ENCODE measurements around the gene STX3. TPM values are rescaled to one million over a fixed set of nuclear protein-coding genes. Genes with fewer than 3 reads are reported as not detected.

Gene STX3
- total and polyA plus RNA-seq, 2 of the 4 experiments (the other 2 are of a cell fraction): 5.0 to 5.4 TPM

DNA sequence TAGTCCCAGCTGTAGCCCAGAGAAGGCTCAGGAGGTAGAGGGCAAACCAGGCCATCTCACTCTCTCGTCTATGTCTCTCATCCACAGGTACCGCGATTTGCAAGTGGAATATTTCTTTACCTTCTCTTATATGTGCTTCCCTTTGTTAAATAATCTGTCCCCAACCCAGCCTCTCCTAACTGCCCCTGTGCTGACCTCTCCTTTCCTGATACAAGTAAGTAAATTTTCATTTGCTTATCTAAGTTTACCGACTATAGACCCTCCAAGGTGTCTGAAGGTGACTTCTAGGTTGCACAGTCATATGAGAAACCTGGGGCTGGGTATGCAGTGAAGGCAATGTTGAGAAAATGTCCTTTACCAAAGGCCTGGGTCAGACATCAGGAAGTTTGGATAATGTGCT is 90.2 kb downstream of the STX3 start, which contains the start of gene CBLIF:
Gene CBLIF (minus strand): TSS at position 101 of the 400 bp plus-strand sequence. CDS start 46 bp downstream, at position 55.
- no peak within 1 kb of the TSS for H3K18ac ChIP-seq (ENCODE audit: low read depth, low read length)
- no peak within 1 kb of the TSS for H2AK5ac ChIP-seq (ENCODE audit: low read depth, low read length)
- BruUV-seq (replicated peaks): no TSS peak
- no peak within 1 kb of the TSS for H3K4me2 ChIP-seq (ENCODE audit: low read depth, low read length)
- no peak within 1 kb of the TSS for H4K8ac ChIP-seq (ENCODE audit: low read depth in 2 of 2, low read length in 2 of 2)
- no peak within 1 kb of the TSS for H2AFZ ChIP-seq (replicated peaks; ENCODE audit: low read length, poor library complexity)
- H3K4ac ChIP-seq (ENCODE audit: low read depth, low read length): no peak within 1 kb of the TSS
- 78% methylated on average over 3 of the region's 4 CpGs; no CpG with 5 or more reads in 1 of the 2 experiments for WGBS, 2 experiments (ENCODE audit: extremely low coverage in 2 of 2, insufficient read length in 1 of 2)
- H3K9me1 ChIP-seq (ENCODE audit: insufficient read depth, low read length): no peaks in the 10 kb centered on the region
- no peak within 1 kb of the TSS for H3K9ac ChIP-seq (ENCODE audit: low read depth, low read length)
- H3K4me3 ChIP-seq (ENCODE audit: insufficient read depth, low read depth, low read length): no peak within 1 kb of the TSS
- TF ChIP-seq MAZ (IDR thresholded peaks at IDR 0.05; ENCODE audit: borderline replicate concordance, low read depth, low read length) (no peak), CHD1 (IDR thresholded peaks at IDR 0.05; ENCODE audit: low read depth, low read length) (no peak), RFX5 (IDR thresholded peaks at IDR 0.05; ENCODE audit: low read depth, low read length) (no peak), FOS (IDR thresholded peaks at IDR 0.05; ENCODE audit: low read depth, low read length) (no peak), MAFK (IDR thresholded peaks at IDR 0.05; ENCODE audit: low read depth, low read length) (no peak), MXI1 (IDR thresholded peaks at IDR 0.05; ENCODE audit: borderline replicate concordance, low read depth, low read length) (no peak), POLR2A (IDR thresholded peaks at IDR 0.05; ENCODE audit: low read depth, low read length) (no peak), RAD21 (IDR thresholded peaks at IDR 0.05; ENCODE audit: low read length) (no peak), SMC3 (IDR thresholded peaks at IDR 0.05; ENCODE audit: low read depth, low read length) (no peak), BHLHE40 (IDR thresholded peaks at IDR 0.05; ENCODE audit: low read depth, low read length) (no peak), NFE2L2 (IDR thresholded peaks at IDR 0.05; ENCODE audit: low read depth, low read length) (no peak), CEBPB (IDR thresholded peaks at IDR 0.05; ENCODE audit: low read depth, low read length) (no peak), RCOR1 (IDR thresholded peaks at IDR 0.05; ENCODE audit: insufficient replicate concordance, low read length) (no peak)
- TF ChIP-seq, protein P1, sequence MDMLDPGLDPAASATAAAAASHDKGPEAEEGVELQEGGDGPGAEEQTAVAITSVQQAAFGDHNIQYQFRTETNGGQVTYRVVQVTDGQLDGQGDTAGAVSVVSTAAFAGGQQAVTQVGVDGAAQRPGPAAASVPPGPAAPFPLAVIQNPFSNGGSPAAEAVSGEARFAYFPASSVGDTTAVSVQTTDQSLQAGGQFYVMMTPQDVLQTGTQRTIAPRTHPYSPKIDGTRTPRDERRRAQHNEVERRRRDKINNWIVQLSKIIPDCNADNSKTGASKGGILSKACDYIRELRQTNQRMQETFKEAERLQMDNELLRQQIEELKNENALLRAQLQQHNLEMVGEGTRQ (IDR thresholded peaks at IDR 0.05; ENCODE audit: low read depth, low read length): no peak
- TF ChIP-seq, protein P2, sequence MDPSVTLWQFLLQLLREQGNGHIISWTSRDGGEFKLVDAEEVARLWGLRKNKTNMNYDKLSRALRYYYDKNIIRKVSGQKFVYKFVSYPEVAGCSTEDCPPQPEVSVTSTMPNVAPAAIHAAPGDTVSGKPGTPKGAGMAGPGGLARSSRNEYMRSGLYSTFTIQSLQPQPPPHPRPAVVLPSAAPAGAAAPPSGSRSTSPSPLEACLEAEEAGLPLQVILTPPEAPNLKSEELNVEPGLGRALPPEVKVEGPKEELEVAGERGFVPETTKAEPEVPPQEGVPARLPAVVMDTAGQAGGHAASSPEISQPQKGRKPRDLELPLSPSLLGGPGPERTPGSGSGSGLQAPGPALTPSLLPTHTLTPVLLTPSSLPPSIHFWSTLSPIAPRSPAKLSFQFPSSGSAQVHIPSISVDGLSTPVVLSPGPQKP (IDR thresholded peaks at IDR 0.05; ENCODE audit: borderline replicate concordance, low read depth, low read length): no peak
- TF ChIP-seq, protein P3, sequence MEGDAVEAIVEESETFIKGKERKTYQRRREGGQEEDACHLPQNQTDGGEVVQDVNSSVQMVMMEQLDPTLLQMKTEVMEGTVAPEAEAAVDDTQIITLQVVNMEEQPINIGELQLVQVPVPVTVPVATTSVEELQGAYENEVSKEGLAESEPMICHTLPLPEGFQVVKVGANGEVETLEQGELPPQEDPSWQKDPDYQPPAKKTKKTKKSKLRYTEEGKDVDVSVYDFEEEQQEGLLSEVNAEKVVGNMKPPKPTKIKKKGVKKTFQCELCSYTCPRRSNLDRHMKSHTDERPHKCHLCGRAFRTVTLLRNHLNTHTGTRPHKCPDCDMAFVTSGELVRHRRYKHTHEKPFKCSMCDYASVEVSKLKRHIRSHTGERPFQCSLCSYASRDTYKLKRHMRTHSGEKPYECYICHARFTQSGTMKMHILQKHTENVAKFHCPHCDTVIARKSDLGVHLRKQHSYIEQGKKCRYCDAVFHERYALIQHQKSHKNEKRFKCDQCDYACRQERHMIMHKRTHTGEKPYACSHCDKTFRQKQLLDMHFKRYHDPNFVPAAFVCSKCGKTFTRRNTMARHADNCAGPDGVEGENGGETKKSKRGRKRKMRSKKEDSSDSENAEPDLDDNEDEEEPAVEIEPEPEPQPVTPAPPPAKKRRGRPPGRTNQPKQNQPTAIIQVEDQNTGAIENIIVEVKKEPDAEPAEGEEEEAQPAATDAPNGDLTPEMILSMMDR (conservative IDR thresholded peaks at IDR 0.05; ENCODE audit: low read depth, low read length): no peak
- ChIA-PET CTCF (no interaction called here), POLR2A (ENCODE audit: unreplicated experiment) (no interaction called here)
- H3K27ac ChIP-seq (ENCODE audit: insufficient read depth, low read length): no peak within 1 kb of the TSS
- no peak within 1 kb of the TSS for H4K5ac ChIP-seq (ENCODE audit: low read depth, low read length)
- no peaks in the 10 kb centered on the region; the same call in 1 of the 2 replicates for H3K27me3 ChIP-seq (ENCODE audit: control insufficient read depth, insufficient read depth, low read length)
- H2AK9ac ChIP-seq (replicated peaks; ENCODE audit: low read depth, low read length, poor library complexity): no peak within 1 kb of the TSS
- no peak within 1 kb of the TSS for H2BK5ac ChIP-seq (ENCODE audit: low read depth, low read length, poor library complexity, severe bottlenecking)
- H3K36me3 ChIP-seq (ENCODE audit: control insufficient read depth, insufficient read depth, low read length): no peaks in the 10 kb centered on the region
- no peaks in the 10 kb centered on the region for H3K4me1 ChIP-seq (ENCODE audit: control insufficient read depth, insufficient read depth, low read length)
- H3K9me3 ChIP-seq (ENCODE audit: control insufficient read depth, insufficient read depth, low read length): no peaks in the 10 kb centered on the region
- H3K56ac ChIP-seq (ENCODE audit: extremely low read depth, insufficient read depth, low read length): no peak within 1 kb of the TSS
- DNase-seq: no peak
- intact Hi-C loops (cut with micrococcal nuclease) (no loop called here), in situ Hi-C loops (cut with MboI; ENCODE audit: low sequenced_read_pairs) (loop anchor here (25.0 kb wide), 1 partner anchor 342 kb away; the partner anchor contains the start of gene MS4A6A), dilution Hi-C loops (cut with HindIII; ENCODE audit: low sequenced_read_pairs, unreplicated experiment) (no loop called here)
- H2BK15ac ChIP-seq (ENCODE audit: low read depth, low read length): no peak within 1 kb of the TSS
- no peak within 1 kb of the TSS for H2BK20ac ChIP-seq (ENCODE audit: low read depth, low read length)
- no peak within 1 kb of the TSS for H2BK120ac ChIP-seq (ENCODE audit: low read depth, low read length)
- H3K23ac ChIP-seq (ENCODE audit: low read depth, low read length): no peak within 1 kb of the TSS
- H3K79me1 ChIP-seq (ENCODE audit: low read depth in 1 of 2, low read length in 2 of 2): no peaks in the 10 kb centered on the region
- H4K20me1 ChIP-seq (ENCODE audit: insufficient read depth, low read length): no peaks in the 10 kb centered on the region
- no peak for ATAC-seq (ENCODE audit: low read depth)
- H4K91ac ChIP-seq (ENCODE audit: insufficient read depth, low read depth, low read length): no peak within 1 kb of the TSS
- no peak within 1 kb of the TSS for H3K14ac ChIP-seq (replicated peaks; ENCODE audit: low read depth, low read length)
